GM12801 (cell line): ENCODE data around the gene CEP120.

ENCODE experiments used
- CTCF ChIP-seq: IDR thresholded peaks from one replicate; pipeline ENCODE4 v1.5.1; 2011; ENCODE audit warnings: control low read depth; ENCODE audit not compliant: insufficient read length; ENCODE audit errors: extremely low read depth

The CEP120 gene

GRCh38 chr5:123423278-123424149, at the start of gene CEP120:
Gene CEP120, minus strand, starts transcription at chr5:123423403. Its CDS starts 405 bp downstream, at chr5:123422998.
- TF ChIP-seq CTCF, result no peak

- TF ChIP-seq CTCF, result no peak
Observed at GRCh38 chr5:123472150-123472924, 49.1 kb upstream of the CEP120 start.

- no peak for TF ChIP-seq CTCF
Observed at GRCh38 chr5:123471385-123471784, 48.2 kb upstream of the CEP120 start.

- no peak for TF ChIP-seq CTCF
Observed at GRCh38 chr5:123460296-123460729, 37.1 kb upstream of the CEP120 start.

GRCh38 chr5:123456242-123456641, 33.0 kb upstream of the CEP120 start:
- TF ChIP-seq CTCF, result no peak

- no peak for TF ChIP-seq CTCF
Observed at GRCh38 chr5:123455640-123456039, 32.4 kb upstream of the CEP120 start.

GRCh38 chr5:123455095-123455494, 31.9 kb upstream of the CEP120 start:
- TF ChIP-seq CTCF, result no peak
